PC-9 (cell line): ENCODE data around the gene GPR176. TPM values are rescaled to one million over a fixed set of nuclear protein-coding genes. Genes with fewer than 3 reads are reported as not detected.

Experiments used
- BruUV-seq: library from RNA; stranded (reverse); fragments of 400-500 nt; replicated peaks from 2 replicates; lab custom pipeline; 2021; lab: Mats Ljungman, UMichigan
- CTCF ChIA-PET: fragments of 300-600 bp; sonication (Branson Sonifier 250); formaldehyde crosslinking; loops from one replicate; lab custom pipeline; 2022; ENCODE audit warnings: antibody characterized with exemption; lab: Charles Lee
- POLR2A ChIA-PET: fragments of 300-600 bp; sonication (Branson Sonifier 250); formaldehyde crosslinking; loops from one replicate; lab custom pipeline; 2022; ENCODE audit warnings: antibody characterized with exemption; ENCODE audit not compliant: unreplicated experiment; lab: Charles Lee
- DNase-seq, 2 experiments: peaks; one replicate each; pipeline versions ENCODE4 v3.0.0 to v3.0.0-alpha.2; 2015 to 2022; ENCODE audit warnings: mixed read lengths in 1 of 2
- H2AFZ ChIP-seq: fragments of 200-600 bp; sonication (generic); 2 replicates; pipeline ENCODE4 v1.8.1; 2017; ENCODE audit warnings: antibody characterized with exemption
- H3F3A ChIP-seq: fragments of 200-600 bp; sonication (generic); 2 replicates; pipeline ENCODE4 v1.8.1; 2017; ENCODE audit warnings: antibody characterized with exemption, mild to moderate bottlenecking, low read depth; ENCODE audit not compliant: insufficient read depth
- H3K27ac ChIP-seq: fragments of 200-600 bp; sonication (generic); 2 replicates; pipeline ENCODE4 v1.6.1; 2016; ENCODE audit warnings: mixed run types
- H3K27me3 ChIP-seq: fragments of 200-600 bp; sonication (generic); 2 replicates; pipeline ENCODE4 v1.6.1; 2016; ENCODE audit warnings: low read depth, mixed run types; ENCODE audit not compliant: insufficient read depth
- H3K36me3 ChIP-seq: fragments of 200-600 bp; sonication (generic); 2 replicates; pipeline ENCODE4 v1.6.1; 2016; ENCODE audit warnings: low read depth, mixed run types
- H3K4me1 ChIP-seq: fragments of 200-600 bp; sonication (generic); replicated peaks from 2 replicates; pipeline ENCODE4 v1.6.1; 2016; ENCODE audit warnings: mixed run types; ENCODE audit not compliant: insufficient read depth
- H3K4me2 ChIP-seq: fragments of 200-600 bp; sonication (generic); 2 replicates; pipeline ENCODE4 v1.6.1; 2017; ENCODE audit warnings: mixed run types
- H3K4me3 ChIP-seq: fragments of 200-600 bp; sonication (generic); 2 replicates; pipeline ENCODE4 v1.6.1; 2016; ENCODE audit warnings: mixed run types
- H3K79me2 ChIP-seq: fragments of 200-600 bp; sonication (generic); 2 replicates; pipeline ENCODE4 v1.6.1; 2017; ENCODE audit warnings: low read depth, mixed run types
- H3K9me2 ChIP-seq: fragments of 200-600 bp; sonication (generic); 2 replicates; pipeline ENCODE4 v1.8.1; 2017; ENCODE audit warnings: mild to moderate bottlenecking; ENCODE audit not compliant: insufficient read depth
- H3K9me3 ChIP-seq: fragments of 200-600 bp; sonication (generic); 2 replicates; pipeline ENCODE4 v1.8.1; 2016; ENCODE audit warnings: low read depth; ENCODE audit not compliant: insufficient read depth
- H4K20me1 ChIP-seq: fragments of 200-600 bp; sonication (generic); 2 replicates; pipeline ENCODE4 v1.8.1; 2017; ENCODE audit not compliant: insufficient read depth
- EZH2 ChIP-seq: fragments of 200-600 bp; sonication (generic); IDR thresholded peaks from 2 replicates; pipeline ENCODE4 v1.8.0; 2017; ENCODE audit warnings: antibody characterized with exemption, low read depth
- intact Hi-C: fragments of 100-400 bp; cut with micrococcal nuclease; formaldehyde crosslinking; loops from one replicate; pipeline ENCODE4 v1.10.0; 2022; ENCODE audit not compliant: unreplicated experiment
- total RNA-seq: library from RNA; stranded (reverse); gene quantifications from 2 replicates; pipeline ENCODE4 v1.2.3, GENCODE V29; 2021
- TF ChIP-seq, protein P1 (sequence below): fragments of 200-600 bp; sonication (generic); conservative IDR thresholded peaks from 2 replicates; pipeline ENCODE4 v1.6.1; 2017; ENCODE audit warnings: mixed run types, antibody characterized with exemption, mild to moderate bottlenecking, moderate library complexity

GPR176 gene
- total RNA-seq, 1 experiment from 2014 or later: 4.7 TPM

DNA sequence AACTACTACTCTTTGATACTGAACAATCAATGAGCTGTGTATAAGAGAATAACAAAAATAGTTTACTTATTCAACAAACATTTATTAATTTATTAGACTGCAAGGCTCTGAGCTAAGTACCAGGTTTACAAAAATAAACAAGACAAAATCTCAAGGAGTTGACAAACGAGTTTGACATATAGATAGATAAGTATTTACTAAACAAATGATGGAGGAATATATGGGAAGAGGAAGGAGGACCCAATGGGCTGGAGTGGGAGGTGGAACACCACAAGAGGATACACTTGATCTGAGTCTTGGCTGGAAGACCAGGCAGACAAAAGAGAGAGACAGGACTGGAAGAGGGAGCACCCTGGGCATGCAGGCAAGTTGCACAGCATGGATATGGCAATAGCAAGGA is 89.9 kb downstream of the GPR176 start:
- Histone ChIP-seq H3K9me3 (no peaks in the 10 kb centered on the region), H3K4me1 (peaks cover 5% of the 10 kb centered on the region; the same call in 1 of the 2 replicates), H3F3A (no peaks in the 10 kb centered on the region), H3K27me3 (no peaks in the 10 kb centered on the region), H3K36me3 (no peaks in the 10 kb centered on the region), H3K9me2 (no peaks in the 10 kb centered on the region), H4K20me1 (no peaks in the 10 kb centered on the region), H2AFZ (no peak overlapping the region), H3K79me2 (no peaks in the 10 kb centered on the region), H3K4me2 (no peak overlapping the region), H3K27ac (no peak overlapping the region), H3K4me3 (no peak overlapping the region)
- no peak for DNase-seq
- ChIA-PET POLR2A (interaction anchor here (0.5 kb wide), 1 partner anchor 104 kb away, joined by 5 read pairs; the partner anchor contains the start of gene EIF2AK4), CTCF (no interaction called here)
- BruUV-seq: no TSS peak
- intact Hi-C loops: no loop called here
- TF ChIP-seq EZH2: no peak
- TF ChIP-seq, protein P1, sequence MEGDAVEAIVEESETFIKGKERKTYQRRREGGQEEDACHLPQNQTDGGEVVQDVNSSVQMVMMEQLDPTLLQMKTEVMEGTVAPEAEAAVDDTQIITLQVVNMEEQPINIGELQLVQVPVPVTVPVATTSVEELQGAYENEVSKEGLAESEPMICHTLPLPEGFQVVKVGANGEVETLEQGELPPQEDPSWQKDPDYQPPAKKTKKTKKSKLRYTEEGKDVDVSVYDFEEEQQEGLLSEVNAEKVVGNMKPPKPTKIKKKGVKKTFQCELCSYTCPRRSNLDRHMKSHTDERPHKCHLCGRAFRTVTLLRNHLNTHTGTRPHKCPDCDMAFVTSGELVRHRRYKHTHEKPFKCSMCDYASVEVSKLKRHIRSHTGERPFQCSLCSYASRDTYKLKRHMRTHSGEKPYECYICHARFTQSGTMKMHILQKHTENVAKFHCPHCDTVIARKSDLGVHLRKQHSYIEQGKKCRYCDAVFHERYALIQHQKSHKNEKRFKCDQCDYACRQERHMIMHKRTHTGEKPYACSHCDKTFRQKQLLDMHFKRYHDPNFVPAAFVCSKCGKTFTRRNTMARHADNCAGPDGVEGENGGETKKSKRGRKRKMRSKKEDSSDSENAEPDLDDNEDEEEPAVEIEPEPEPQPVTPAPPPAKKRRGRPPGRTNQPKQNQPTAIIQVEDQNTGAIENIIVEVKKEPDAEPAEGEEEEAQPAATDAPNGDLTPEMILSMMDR: no peak

- no peaks in the 10 kb centered on the region for H3F3A ChIP-seq
- H3K79me2 ChIP-seq: no peaks in the 10 kb centered on the region
- H3K27ac ChIP-seq: no peak overlapping the region
- no peak overlapping the region for H3K4me3 ChIP-seq
- H3K27me3 ChIP-seq: no peaks in the 10 kb centered on the region
- H3K4me2 ChIP-seq: no peak overlapping the region
- peaks cover 5% of the 10 kb centered on the region; the same call in 1 of the 2 replicates for H3K4me1 ChIP-seq
- TF ChIP-seq, protein P1: no peak
- TF ChIP-seq EZH2: no peak
- no TSS peak for BruUV-seq
- intact Hi-C loops: no loop called here
- no peak overlapping the region for H2AFZ ChIP-seq
- peak in 1 of 2 experiments; percentile 31 for DNase-seq
- H3K36me3 ChIP-seq: no peaks in the 10 kb centered on the region
- H3K9me2 ChIP-seq: no peaks in the 10 kb centered on the region
- H4K20me1 ChIP-seq: no peaks in the 10 kb centered on the region
- H3K9me3 ChIP-seq: no peaks in the 10 kb centered on the region
- ChIA-PET POLR2A (no interaction called here), CTCF (no interaction called here)
Observed at GRCh38 chr15:39828374-39828931, 91.6 kb downstream of the GPR176 start.

GRCh38 chr15:39826975-39827374 is 93.1 kb downstream of the GPR176 start:
- no peaks in the 10 kb centered on the region for H4K20me1 ChIP-seq
- H3K27me3 ChIP-seq: no peaks in the 10 kb centered on the region
- BruUV-seq: no TSS peak
- ChIA-PET CTCF (interaction anchor here (0.6 kb wide), 1 partner anchor 1391 kb away, joined by 6 read pairs; no protein-coding TSS in a partner anchor), POLR2A (interaction anchor here (0.5 to 0.6 kb wide), 2 partner anchors 195 to 813 kb away, joined by 3 to 9 read pairs; no protein-coding TSS in a partner anchor)
- H3K79me2 ChIP-seq: no peaks in the 10 kb centered on the region
- TF ChIP-seq, protein P1: no peak
- no peak for TF ChIP-seq EZH2
- H3K4me2 ChIP-seq: no peak overlapping the region
- no peak overlapping the region for H3K27ac ChIP-seq
- DNase-seq: no peak
- no peaks in the 10 kb centered on the region for H3K9me3 ChIP-seq
- H3F3A ChIP-seq: no peaks in the 10 kb centered on the region
- H3K4me3 ChIP-seq: no peak overlapping the region
- no peaks in the 10 kb centered on the region for H3K9me2 ChIP-seq
- peaks cover 5% of the 10 kb centered on the region; the same call in 1 of the 2 replicates for H3K4me1 ChIP-seq
- no peaks in the 10 kb centered on the region for H3K36me3 ChIP-seq
- intact Hi-C loops: no loop called here
- H2AFZ ChIP-seq: no peak overlapping the region
